ENCODE measurements around the gene DAAM2. TPM values are rescaled to one million over a fixed set of nuclear protein-coding genes. Genes with fewer than 3 reads are reported as not detected.

The DAAM2 gene
- total and polyA plus RNA-seq, 2 donors, result 21.1 to 25.9 TPM

DNA sequence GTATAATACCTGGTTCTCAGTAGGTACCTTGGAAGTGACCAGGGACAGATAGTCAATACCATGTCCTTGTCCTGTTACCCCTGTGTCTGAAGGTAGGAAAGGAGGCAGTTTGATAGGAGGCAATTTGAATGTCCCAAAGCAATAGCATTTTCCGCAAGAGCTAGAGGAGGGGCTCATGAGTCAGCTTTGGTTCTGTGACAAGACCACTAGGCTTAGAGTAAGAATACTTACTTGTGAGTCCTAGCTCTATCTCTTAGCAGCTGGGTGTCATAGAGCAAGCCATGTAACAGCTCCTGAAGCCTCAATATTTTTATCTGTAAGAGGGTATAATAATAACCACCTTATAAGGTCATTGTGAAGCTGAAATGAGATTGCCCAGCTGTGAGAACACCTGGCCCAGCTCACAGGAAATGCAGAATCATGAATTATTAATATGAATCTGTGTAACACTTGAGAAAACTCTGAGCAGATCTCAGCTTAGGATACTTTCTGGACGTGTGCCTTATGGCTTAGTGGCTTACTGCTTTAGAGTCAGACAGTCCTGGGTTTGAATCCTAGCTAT, 58.6 kb downstream of the DAAM2 start:
- no peak for DNase-seq (ENCODE audit: extremely low spot score)
- Histone ChIP-seq H3K4me3 (ENCODE audit: low read depth, low read length) (no peak overlapping the region), H3K36me3 (ENCODE audit: insufficient read depth) (no peaks in the 10 kb centered on the region), H3K4me1 (ENCODE audit: insufficient read depth) (peaks cover 1% of the 10 kb centered on the region), H3K27ac (ENCODE audit: low read depth) (no peak overlapping the region)
- 51% methylated on average over 2 of the region's 2 CpGs for WGBS

GRCh38 chr6:39851331-39851730, 59.2 kb downstream of the DAAM2 start:
- WGBS, result 63% methylated on average over 4 of the region's 4 CpGs
- Histone ChIP-seq H3K36me3 (ENCODE audit: insufficient read depth) (no peaks in the 10 kb centered on the region), H3K4me3 (ENCODE audit: low read depth, low read length) (no peak overlapping the region), H3K4me1 (ENCODE audit: insufficient read depth) (peaks cover 1% of the 10 kb centered on the region), H3K27ac (ENCODE audit: low read depth) (no peak overlapping the region)
- DNase-seq (ENCODE audit: extremely low spot score), result no peak

DNA sequence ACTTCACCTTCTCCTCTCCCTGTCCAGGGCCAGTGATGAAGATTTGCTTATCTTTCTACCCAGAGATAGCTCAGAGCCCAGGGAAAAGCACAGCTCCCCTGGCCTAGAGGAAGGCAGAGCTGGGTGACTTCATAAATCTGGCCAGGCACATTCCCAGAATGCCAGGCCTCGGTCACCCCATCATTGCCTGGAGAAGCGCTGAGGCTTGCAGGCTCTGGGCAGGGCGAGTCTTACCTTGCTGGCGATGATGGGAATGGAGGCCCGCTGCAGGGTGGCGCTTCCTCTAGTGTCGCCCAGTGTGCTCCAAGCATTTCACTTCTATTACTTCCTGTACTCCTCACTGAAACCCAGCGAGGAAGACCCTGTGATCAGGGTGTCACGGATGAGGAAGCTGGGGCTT, 60.1 kb downstream of the DAAM2 start:
- Histone ChIP-seq H3K4me3 (ENCODE audit: low read depth, low read length) (no peak overlapping the region), H3K36me3 (ENCODE audit: insufficient read depth) (no peaks in the 10 kb centered on the region), H3K4me1 (ENCODE audit: insufficient read depth) (no peaks in the 10 kb centered on the region), H3K27ac (ENCODE audit: low read depth) (no peak overlapping the region)
- DNase-seq (ENCODE audit: extremely low spot score), result no peak
- 91% methylated on average over 9 of the region's 9 CpGs for WGBS

- Histone ChIP-seq H3K4me3 (ENCODE audit: low read depth, low read length) (no peak overlapping the region), H3K36me3 (ENCODE audit: insufficient read depth) (no peaks in the 10 kb centered on the region), H3K4me1 (ENCODE audit: insufficient read depth) (no peaks in the 10 kb centered on the region), H3K27ac (ENCODE audit: low read depth) (no peak overlapping the region)
- 89% methylated on average over 3 of the region's 3 CpGs for whole genome bisulfite sequencing
- no peak for DNase-seq (ENCODE audit: extremely low spot score)
These were observed 61.4 kb downstream of the DAAM2 start for GRCh38 chr6:39853604-39854003.

DNA sequence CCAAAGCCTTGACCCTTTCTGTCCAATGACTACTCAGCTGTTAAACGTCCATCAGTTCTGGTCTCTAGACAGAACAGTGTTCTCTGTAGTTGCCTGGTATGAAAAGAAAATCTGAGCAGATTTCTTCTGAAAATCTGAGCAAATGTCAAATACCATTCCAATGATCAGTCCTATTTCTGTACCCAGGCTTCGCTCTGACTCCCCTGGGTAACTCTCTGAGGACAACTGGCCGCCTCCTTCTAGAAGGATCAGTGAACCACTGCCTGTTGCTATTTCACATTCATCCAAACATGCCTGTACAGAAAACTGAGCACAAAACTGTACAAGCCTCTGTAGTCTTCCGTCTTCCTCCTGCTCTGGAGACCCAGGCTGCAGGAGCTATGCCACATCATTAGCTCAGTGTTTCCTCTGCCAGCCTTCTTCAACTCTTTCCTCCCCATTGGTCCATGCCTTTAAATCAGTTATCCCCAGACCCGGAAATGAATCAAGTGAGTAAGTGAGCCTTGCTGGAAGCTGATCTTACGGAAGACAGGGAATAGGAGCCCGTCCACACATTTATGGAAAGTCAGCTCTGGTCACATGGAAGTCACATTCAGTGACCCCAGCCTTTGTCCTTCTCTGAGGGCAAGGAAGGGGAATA, 63.3 kb downstream of the DAAM2 start:
- WGBS, result 87% methylated on average over 7 of the region's 7 CpGs
- no peak overlapping the region for H3K4me3 ChIP-seq (ENCODE audit: low read depth, low read length)
- H3K4me1 ChIP-seq (ENCODE audit: insufficient read depth), result no peaks in the 10 kb centered on the region
- H3K27ac ChIP-seq (ENCODE audit: low read depth), result no peak overlapping the region
- no peak for DNase-seq (ENCODE audit: extremely low spot score)
- H3K36me3 ChIP-seq (ENCODE audit: insufficient read depth), result no peaks in the 10 kb centered on the region

- no peak for DNase-seq (ENCODE audit: extremely low spot score)
- Histone ChIP-seq H3K36me3 (ENCODE audit: insufficient read depth) (no peaks in the 10 kb centered on the region), H3K4me1 (ENCODE audit: insufficient read depth) (no peaks in the 10 kb centered on the region), H3K4me3 (ENCODE audit: low read depth, low read length) (no peak overlapping the region), H3K27ac (ENCODE audit: low read depth) (no peak overlapping the region)
- 93% methylated on average over 2 of the region's 2 CpGs for WGBS
These were observed 66.8 kb downstream of the DAAM2 start for GRCh38 chr6:39859025-39859424.

- H3K27ac ChIP-seq (ENCODE audit: low read depth), result no peak overlapping the region
- DNase-seq (ENCODE audit: extremely low spot score), result no peak
- H3K36me3 ChIP-seq (ENCODE audit: insufficient read depth), result no peaks in the 10 kb centered on the region
- no peak overlapping the region for H3K4me3 ChIP-seq (ENCODE audit: low read depth, low read length)
- WGBS, result 74% methylated on average over 3 of the region's 3 CpGs
- no peaks in the 10 kb centered on the region for H3K4me1 ChIP-seq (ENCODE audit: insufficient read depth)
These were observed 69.5 kb downstream of the DAAM2 start for GRCh38 chr6:39861663-39862062.

DNA sequence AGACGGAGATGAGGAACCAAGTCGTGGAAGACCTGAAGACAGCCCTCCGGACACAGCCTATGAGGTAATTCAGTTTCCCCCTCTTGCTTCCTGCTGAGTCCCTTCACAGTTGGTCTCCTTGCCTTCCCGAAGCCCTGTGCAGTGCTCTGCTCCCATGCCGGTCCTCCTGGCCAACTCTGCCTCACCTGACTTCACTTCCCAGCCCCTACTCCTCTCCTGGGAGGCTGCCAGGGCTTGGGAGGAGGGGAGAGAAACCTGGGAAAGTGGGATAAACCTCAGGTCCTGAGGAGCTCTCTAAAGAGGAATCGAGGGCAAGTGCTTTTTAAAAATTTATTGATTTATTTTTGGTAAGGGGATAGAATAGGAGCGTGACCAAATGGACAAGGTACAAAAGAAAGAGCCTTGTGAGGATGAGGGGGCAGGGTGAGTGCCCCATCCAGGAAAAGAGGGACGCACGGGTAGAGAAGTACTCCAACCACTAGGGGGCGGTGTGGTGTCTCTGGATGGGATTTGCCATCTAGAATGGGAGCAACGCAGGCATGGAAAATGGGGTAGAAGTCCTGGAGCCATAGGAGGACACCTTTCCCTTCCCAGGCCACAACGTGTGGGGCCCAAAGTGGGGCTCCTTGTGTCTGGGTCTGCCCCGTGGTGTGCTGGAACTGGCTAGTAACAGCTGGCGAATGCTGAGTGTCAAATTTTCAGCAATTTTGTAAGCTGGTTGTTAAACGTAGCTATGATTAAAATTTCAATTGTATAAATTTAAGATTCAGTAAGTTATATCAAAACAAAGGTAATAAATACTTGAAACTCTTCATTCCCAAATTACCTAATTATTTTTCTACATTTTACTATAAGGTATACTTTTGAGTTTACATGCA, 73.1 kb downstream of the DAAM2 start:
- Histone ChIP-seq H3K36me3 (ENCODE audit: insufficient read depth) (no peaks in the 10 kb centered on the region), H3K4me1 (ENCODE audit: insufficient read depth) (no peaks in the 10 kb centered on the region), H3K27ac (ENCODE audit: low read depth) (no peak overlapping the region), H3K4me3 (ENCODE audit: low read depth, low read length) (no peak overlapping the region)
- DNase-seq (ENCODE audit: extremely low spot score), result no peak
- WGBS, result 64% methylated on average over 15 of the region's 15 CpGs

GRCh38 chr6:39867592-39867991, 75.4 kb downstream of the DAAM2 start:
- H3K4me3 ChIP-seq (ENCODE audit: low read depth, low read length), result no peak overlapping the region
- 87% methylated on average over 6 of the region's 6 CpGs for WGBS
- H3K36me3 ChIP-seq (ENCODE audit: insufficient read depth), result no peaks in the 10 kb centered on the region
- H3K4me1 ChIP-seq (ENCODE audit: insufficient read depth), result no peaks in the 10 kb centered on the region
- DNase-seq (ENCODE audit: extremely low spot score), result no peak
- H3K27ac ChIP-seq (ENCODE audit: low read depth), result no peak overlapping the region

DNA sequence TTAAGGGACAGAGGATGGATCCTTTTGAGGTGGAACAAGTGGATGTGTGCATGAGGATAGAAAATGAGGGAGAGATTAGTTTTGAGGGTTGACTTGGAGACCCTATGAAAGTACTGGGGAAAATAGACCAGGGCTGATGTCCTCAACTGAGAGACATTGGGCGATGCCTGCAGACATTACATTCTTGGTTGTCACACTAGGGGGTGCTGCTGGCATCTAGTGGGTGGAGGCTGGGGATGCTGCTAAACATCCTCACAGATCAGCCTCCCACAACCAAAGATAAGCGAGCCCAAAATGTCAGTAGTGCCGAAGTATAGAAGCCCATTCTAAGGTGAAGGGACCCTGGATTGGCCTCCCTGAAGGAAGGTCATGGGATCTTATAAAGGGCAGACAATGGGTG, 78.8 kb downstream of the DAAM2 start:
- no peak overlapping the region for H3K27ac ChIP-seq (ENCODE audit: low read depth)
- H3K36me3 ChIP-seq (ENCODE audit: insufficient read depth), result no peaks in the 10 kb centered on the region
- H3K4me1 ChIP-seq (ENCODE audit: insufficient read depth), result no peaks in the 10 kb centered on the region
- WGBS, result 97% methylated on average over 3 of the region's 3 CpGs
- no peak for DNase-seq (ENCODE audit: extremely low spot score)
- no peak overlapping the region for H3K4me3 ChIP-seq (ENCODE audit: low read depth, low read length)

DNA sequence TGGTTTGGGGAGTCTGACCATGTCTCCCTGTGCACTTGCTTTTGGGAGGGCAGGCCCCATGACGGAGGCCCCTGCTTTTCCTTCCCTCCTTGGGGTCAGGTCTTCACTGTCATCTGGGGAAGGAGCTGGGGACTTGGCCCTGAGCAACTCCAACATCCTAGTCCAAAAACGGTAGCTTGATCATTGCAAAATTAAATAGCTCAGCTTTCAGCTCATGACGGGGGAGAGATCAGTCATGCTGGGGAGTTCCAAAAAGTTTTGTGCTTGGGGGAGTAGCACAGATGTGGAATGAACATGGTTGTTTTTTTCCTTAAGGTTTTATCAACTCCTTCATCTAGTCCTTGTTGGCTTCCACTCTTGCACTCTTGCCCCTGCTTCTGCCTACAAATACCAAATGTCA, 81.3 kb downstream of the DAAM2 start:
- DNase-seq (ENCODE audit: extremely low spot score), result no peak
- no peak overlapping the region for H3K4me3 ChIP-seq (ENCODE audit: low read depth, low read length)
- no peaks in the 10 kb centered on the region for H3K4me1 ChIP-seq (ENCODE audit: insufficient read depth)
- 89% methylated on average over 3 of the region's 3 CpGs for WGBS
- no peaks in the 10 kb centered on the region for H3K36me3 ChIP-seq (ENCODE audit: insufficient read depth)
- H3K27ac ChIP-seq (ENCODE audit: low read depth), result no peak overlapping the region

- no peak for DNase-seq (ENCODE audit: extremely low spot score)
- Histone ChIP-seq H3K4me1 (ENCODE audit: insufficient read depth) (no peaks in the 10 kb centered on the region), H3K4me3 (ENCODE audit: low read depth, low read length) (no peak overlapping the region), H3K27ac (ENCODE audit: low read depth) (no peak overlapping the region), H3K36me3 (ENCODE audit: insufficient read depth) (no peaks in the 10 kb centered on the region)
These were observed 83.9 kb downstream of the DAAM2 start for GRCh38 chr6:39876111-39876510.

- no peak overlapping the region for H3K4me3 ChIP-seq (ENCODE audit: low read depth, low read length)
- 71% methylated on average over 3 of the region's 3 CpGs for WGBS
- no peaks in the 10 kb centered on the region for H3K36me3 ChIP-seq (ENCODE audit: insufficient read depth)
- no peaks in the 10 kb centered on the region for H3K4me1 ChIP-seq (ENCODE audit: insufficient read depth)
- H3K27ac ChIP-seq (ENCODE audit: low read depth), result no peak overlapping the region
- DNase-seq (ENCODE audit: extremely low spot score), result no peak
These were observed 84.7 kb downstream of the DAAM2 start for GRCh38 chr6:39876826-39877225.

DNA sequence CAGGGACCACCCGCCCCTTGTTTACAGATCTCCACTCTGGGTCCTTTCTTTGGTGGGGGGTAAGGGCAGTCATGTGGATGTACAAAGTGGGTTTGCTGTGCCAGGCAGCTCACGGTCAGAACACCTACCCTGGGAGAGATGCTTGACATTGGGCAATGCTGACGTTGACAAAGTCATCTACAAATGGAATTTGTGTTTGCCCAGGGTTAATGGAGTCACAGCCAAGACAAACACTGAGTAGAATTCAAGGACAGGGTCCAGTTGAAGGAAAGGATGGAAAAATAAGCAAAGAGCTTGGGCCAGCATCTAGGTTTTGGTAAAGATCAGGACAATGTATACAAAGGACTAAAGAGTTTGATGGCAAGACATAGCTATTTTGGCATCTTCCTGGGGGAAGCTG, 87.4 kb downstream of the DAAM2 start:
- Histone ChIP-seq H3K27ac (ENCODE audit: low read depth) (no peak overlapping the region), H3K4me1 (ENCODE audit: insufficient read depth) (no peaks in the 10 kb centered on the region), H3K4me3 (ENCODE audit: low read depth, low read length) (no peak overlapping the region), H3K36me3 (ENCODE audit: insufficient read depth) (no peaks in the 10 kb centered on the region)
- DNase-seq (ENCODE audit: extremely low spot score), result no peak
- 92% methylated on average over 3 of the region's 3 CpGs for WGBS

All from urinary bladder (tissue), 4 donors.